ENCODE measurements around the gene PDE4C.

GRCh38 chr19:18179957-18180356, 46.3 kb downstream of the PDE4C start:
- TF ChIP-seq CTCF (conservative IDR thresholded peaks at IDR 0.05; ENCODE audit: low read length) (no peak), EZH2phosphoT487 (IDR thresholded peaks at IDR 0.05; ENCODE audit: borderline replicate concordance, low read depth, low read length) (no peak)
